ENCODE data around the gene MTHFR. TPM values are rescaled to one million over a fixed set of nuclear protein-coding genes. Genes with fewer than 3 reads are reported as not detected.
A peak's percentile ranks its signal among the peaks of the same experiment; 100 is the strongest.

Gene MTHFR
- 12.5 and 15.7 TPM in 2 replicates for total RNA-seq (2012; rRNA removed)

- peaks cover 26% of the 10 kb centered on the region for H3K36me3 ChIP-seq (ENCODE audit: insufficient read depth, low read length)
- H3K9me3 ChIP-seq (replicated peaks; ENCODE audit: low read length), result no peaks in the 10 kb centered on the region
- peak within 1 kb of the TSS; percentile 88 for H3K4me3 ChIP-seq (ENCODE audit: low read length)
- H3K27me3 ChIP-seq (ENCODE audit: control insufficient read depth, insufficient read depth, low read length), result no peaks in the 10 kb centered on the region
- peak within 1 kb of the TSS; percentile 96 for H3K4me2 ChIP-seq (ENCODE audit: low read length)
- H3K9ac ChIP-seq (ENCODE audit: low read depth, low read length), result peak within 1 kb of the TSS; percentile 88
- peaks cover 51% of the 10 kb centered on the region for H3K4me1 ChIP-seq (ENCODE audit: control insufficient read depth, insufficient read depth, low read length)
Observed at GRCh38 chr1:11805422-11806306, at the start of gene MTHFR, which contains the start of gene CLCN6. MTHFR (minus strand) TSS chr1:11805964; CDS start chr1:11803116, 2,848 bp downstream. CLCN6 (plus strand) TSS chr1:11806191; CDS start chr1:11806263, 72 bp downstream.

GRCh38 chr1:11855430-11855829 is 49.7 kb upstream of the MTHFR start:
- Histone ChIP-seq H3K4me2 (ENCODE audit: low read length) (no peak overlapping the region), H3K36me3 (ENCODE audit: insufficient read depth, low read length) (no peaks in the 10 kb centered on the region), H3K4me3 (ENCODE audit: low read length) (no peak overlapping the region), H3K4me1 (ENCODE audit: control insufficient read depth, insufficient read depth, low read length) (no peaks in the 10 kb centered on the region), H3K9me3 (replicated peaks; ENCODE audit: low read length) (no peaks in the 10 kb centered on the region), H3K9ac (ENCODE audit: low read depth, low read length) (no peak overlapping the region), H3K27me3 (ENCODE audit: control insufficient read depth, insufficient read depth, low read length) (peaks cover 52% of the 10 kb centered on the region)

- no peak overlapping the region for H3K4me2 ChIP-seq (ENCODE audit: low read length)
Observed at GRCh38 chr1:11854519-11854918, 48.8 kb upstream of the MTHFR start.

GRCh38 chr1:11851180-11851579 is 45.4 kb upstream of the MTHFR start:
- H3K36me3 ChIP-seq (ENCODE audit: insufficient read depth, low read length), result peaks cover 4% of the 10 kb centered on the region
- H3K4me3 ChIP-seq (ENCODE audit: low read length), result no peak overlapping the region
- H3K4me2 ChIP-seq (ENCODE audit: low read length), result no peak overlapping the region
- H3K9me3 ChIP-seq (replicated peaks; ENCODE audit: low read length), result no peaks in the 10 kb centered on the region
- H3K9ac ChIP-seq (ENCODE audit: low read depth, low read length), result no peak overlapping the region
- H3K27me3 ChIP-seq (ENCODE audit: control insufficient read depth, insufficient read depth, low read length), result peaks cover 13% of the 10 kb centered on the region
- no peaks in the 10 kb centered on the region for H3K4me1 ChIP-seq (ENCODE audit: control insufficient read depth, insufficient read depth, low read length)

More at GRCh38 chr1:11854519-11854918, 48.8 kb upstream of the MTHFR start:
- H3K4me1 ChIP-seq (ENCODE audit: control insufficient read depth, insufficient read depth, low read length), result no peaks in the 10 kb centered on the region
- H3K36me3 ChIP-seq (ENCODE audit: insufficient read depth, low read length), result no peaks in the 10 kb centered on the region
- no peak overlapping the region for H3K9ac ChIP-seq (ENCODE audit: low read depth, low read length)
- H3K27me3 ChIP-seq (ENCODE audit: control insufficient read depth, insufficient read depth, low read length), result peaks cover 46% of the 10 kb centered on the region
- no peaks in the 10 kb centered on the region for H3K9me3 ChIP-seq (replicated peaks; ENCODE audit: low read length)
- no peak overlapping the region for H3K4me3 ChIP-seq (ENCODE audit: low read length)

- no peaks in the 10 kb centered on the region for H3K9me3 ChIP-seq (replicated peaks; ENCODE audit: low read length)
- H3K4me1 ChIP-seq (ENCODE audit: control insufficient read depth, insufficient read depth, low read length), result no peaks in the 10 kb centered on the region
- no peak overlapping the region for H3K9ac ChIP-seq (ENCODE audit: low read depth, low read length)
- H3K36me3 ChIP-seq (ENCODE audit: insufficient read depth, low read length), result peaks cover 14% of the 10 kb centered on the region
- H3K27me3 ChIP-seq (ENCODE audit: control insufficient read depth, insufficient read depth, low read length), result peaks cover 12% of the 10 kb centered on the region
- no peak overlapping the region for H3K4me2 ChIP-seq (ENCODE audit: low read length)
- no peak overlapping the region for H3K4me3 ChIP-seq (ENCODE audit: low read length)
Observed at GRCh38 chr1:11850156-11850555, 44.4 kb upstream of the MTHFR start.

- no peaks in the 10 kb centered on the region for H3K9me3 ChIP-seq (replicated peaks; ENCODE audit: low read length)
- H3K4me3 ChIP-seq (ENCODE audit: low read length), result no peak overlapping the region
- H3K27me3 ChIP-seq (ENCODE audit: control insufficient read depth, insufficient read depth, low read length), result peaks cover 6% of the 10 kb centered on the region
- H3K4me2 ChIP-seq (ENCODE audit: low read length), result no peak overlapping the region
- H3K9ac ChIP-seq (ENCODE audit: low read depth, low read length), result no peak overlapping the region
- no peaks in the 10 kb centered on the region for H3K4me1 ChIP-seq (ENCODE audit: control insufficient read depth, insufficient read depth, low read length)
- peaks cover 27% of the 10 kb centered on the region for H3K36me3 ChIP-seq (ENCODE audit: insufficient read depth, low read length)
Observed at GRCh38 chr1:11848373-11848700, 42.6 kb upstream of the MTHFR start.

- Histone ChIP-seq H3K9me3 (replicated peaks; ENCODE audit: low read length) (no peaks in the 10 kb centered on the region), H3K4me3 (ENCODE audit: low read length) (no peak within 1 kb of the TSS), H3K4me1 (ENCODE audit: control insufficient read depth, insufficient read depth, low read length) (no peaks in the 10 kb centered on the region), H3K36me3 (ENCODE audit: insufficient read depth, low read length) (peaks cover 29% of the 10 kb centered on the region), H3K9ac (ENCODE audit: low read depth, low read length) (no peak within 1 kb of the TSS), H3K4me2 (ENCODE audit: low read length) (no peak within 1 kb of the TSS), H3K27me3 (ENCODE audit: control insufficient read depth, insufficient read depth, low read length) (peaks cover 1% of the 10 kb centered on the region)
Observed at GRCh38 chr1:11847667-11848372, 42.1 kb upstream of the MTHFR start, which contains the start of gene NPPA. NPPA (minus strand) TSS chr1:11847783; CDS start chr1:11847684, 99 bp downstream.

GRCh38 chr1:11845641-11846335 is 40.0 kb upstream of the MTHFR start:
- Histone ChIP-seq H3K9ac (ENCODE audit: low read depth, low read length) (no peak overlapping the region), H3K36me3 (ENCODE audit: insufficient read depth, low read length) (peaks cover 49% of the 10 kb centered on the region), H3K27me3 (ENCODE audit: control insufficient read depth, insufficient read depth, low read length) (no peaks in the 10 kb centered on the region), H3K9me3 (replicated peaks; ENCODE audit: low read length) (no peaks in the 10 kb centered on the region), H3K4me3 (ENCODE audit: low read length) (no peak overlapping the region), H3K4me2 (ENCODE audit: low read length) (no peak overlapping the region), H3K4me1 (ENCODE audit: control insufficient read depth, insufficient read depth, low read length) (no peaks in the 10 kb centered on the region)

GRCh38 chr1:11842154-11843041 is 36.6 kb upstream of the MTHFR start:
- Histone ChIP-seq H3K4me3 (ENCODE audit: low read length) (no peak overlapping the region), H3K4me2 (ENCODE audit: low read length) (no peak overlapping the region), H3K27me3 (ENCODE audit: control insufficient read depth, insufficient read depth, low read length) (no peaks in the 10 kb centered on the region), H3K9me3 (replicated peaks; ENCODE audit: low read length) (no peaks in the 10 kb centered on the region), H3K36me3 (ENCODE audit: insufficient read depth, low read length) (peaks cover 77% of the 10 kb centered on the region), H3K4me1 (ENCODE audit: control insufficient read depth, insufficient read depth, low read length) (no peaks in the 10 kb centered on the region), H3K9ac (ENCODE audit: low read depth, low read length) (no peak overlapping the region)

- H3K4me3 ChIP-seq (ENCODE audit: low read length), result no peak overlapping the region
- no peaks in the 10 kb centered on the region for H3K9me3 ChIP-seq (replicated peaks; ENCODE audit: low read length)
- H3K27me3 ChIP-seq (ENCODE audit: control insufficient read depth, insufficient read depth, low read length), result no peaks in the 10 kb centered on the region
- no peaks in the 10 kb centered on the region for H3K4me1 ChIP-seq (ENCODE audit: control insufficient read depth, insufficient read depth, low read length)
- no peak overlapping the region for H3K9ac ChIP-seq (ENCODE audit: low read depth, low read length)
- H3K4me2 ChIP-seq (ENCODE audit: low read length), result no peak overlapping the region
- peaks cover 84% of the 10 kb centered on the region for H3K36me3 ChIP-seq (ENCODE audit: insufficient read depth, low read length)
Observed at GRCh38 chr1:11841245-11842153, 35.7 kb upstream of the MTHFR start.
